SK-N-MC (cell line): Measurements from ENCODE around the gene DGKZ.
A peak's percentile ranks its signal among the peaks of the same experiment; 100 is the strongest.

Experiments
- DNase-seq: peaks from one replicate; pipeline ENCODE4 v3.0.0-alpha.2; 2011; ENCODE audit warnings: low read depth, low spot score
- H3K27ac ChIP-seq: fragments of 200-600 bp; sonication (generic); 2 replicates; pipeline ENCODE4 v1.5.1; 2016; ENCODE audit warnings: mixed run types
- H3K36me3 ChIP-seq: fragments of 200-600 bp; sonication (generic); 2 replicates; pipeline ENCODE4 v1.6.1; 2017; ENCODE audit warnings: antibody characterized with exemption, low read length, mixed read lengths; ENCODE audit not compliant: insufficient read depth
- H3K4me3 ChIP-seq: fragments of 200-600 bp; sonication (generic); 2 replicates; pipeline ENCODE4 v1.5.1; 2016
- H3K9ac ChIP-seq: fragments of 200-600 bp; sonication (generic); 2 replicates; pipeline ENCODE4 v1.8.0; 2017; ENCODE audit warnings: mixed run types, mixed read lengths; ENCODE audit not compliant: insufficient read length
- H3K9me3 ChIP-seq: fragments of 200-600 bp; sonication (generic); 2 replicates; pipeline ENCODE4 v1.6.1; 2017; ENCODE audit warnings: low read depth, mild to moderate bottlenecking, antibody characterized with exemption, low read length, moderate library complexity, mixed read lengths
- EZH2 ChIP-seq: fragments of 200-600 bp; sonication (generic); IDR thresholded peaks from one replicate; pipeline ENCODE4 v1.6.1; 2017; ENCODE audit warnings: antibody characterized with exemption
- FOXP2 ChIP-seq: optimal IDR thresholded peaks from 2 replicates; pipeline ENCODE3; 2011; ENCODE audit warnings: mild to moderate bottlenecking, moderate library complexity; ENCODE audit not compliant: insufficient read depth; ENCODE audit errors: extremely low read length, control extremely low read depth
- POLR2AphosphoS5 ChIP-seq: IDR thresholded peaks from 2 replicates; pipeline ENCODE4 v1.6.1; 2012; ENCODE audit warnings: mild to moderate bottlenecking, low read depth, low read length, borderline replicate concordance

DGKZ gene

DNA sequence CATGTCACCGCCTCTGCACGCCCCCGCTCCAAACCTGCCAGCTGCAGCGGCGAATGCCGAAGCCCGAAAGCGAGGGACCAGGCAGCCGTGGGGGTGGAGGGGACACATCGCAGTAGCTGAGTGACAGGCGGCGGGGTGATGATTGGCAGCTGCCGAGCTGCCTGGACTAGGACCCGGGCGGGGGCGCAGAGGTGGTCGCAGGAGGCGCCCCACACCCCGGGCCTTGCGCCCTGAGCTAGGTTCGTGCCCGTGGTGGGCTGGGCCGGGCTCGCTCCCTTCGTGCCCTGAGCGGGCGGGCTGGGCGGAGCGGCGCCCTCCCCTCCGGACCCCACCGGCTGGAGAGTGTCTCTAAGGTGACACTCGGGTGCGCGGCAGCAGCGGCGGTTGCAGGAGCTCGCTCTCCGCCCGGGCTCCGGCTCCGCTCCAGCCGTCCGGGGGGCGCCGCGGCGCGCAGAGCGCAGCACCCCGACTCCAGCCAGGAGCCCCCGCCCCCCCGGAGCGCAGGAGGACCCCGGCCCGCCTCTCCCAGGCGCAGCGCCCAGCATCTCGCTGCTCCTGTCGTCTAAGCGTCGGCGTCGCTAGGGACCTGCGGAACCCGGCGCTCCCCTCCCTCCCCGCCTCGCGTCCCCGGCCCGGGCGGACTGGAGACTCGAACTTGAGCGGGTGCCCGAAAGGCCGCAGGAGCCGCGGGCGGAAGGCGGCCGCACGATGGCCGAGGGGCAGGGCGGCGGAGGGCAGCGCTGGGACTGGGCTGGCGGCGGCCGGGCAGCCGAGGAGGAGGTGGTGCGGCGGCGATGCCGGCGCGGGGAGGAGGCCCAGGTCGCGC, 14.5 kb upstream of the DGKZ start:
- Histone ChIP-seq H3K36me3 (no peaks in the 10 kb centered on the region), H3K9me3 (no peaks in the 10 kb centered on the region), H3K4me3 (no peak overlapping the region), H3K27ac (no peak overlapping the region), H3K9ac (no peak overlapping the region)
- DNase-seq = no peak
- TF ChIP-seq POLR2AphosphoS5 (no peak), FOXP2 (no peak), EZH2 (no peak)

DNA sequence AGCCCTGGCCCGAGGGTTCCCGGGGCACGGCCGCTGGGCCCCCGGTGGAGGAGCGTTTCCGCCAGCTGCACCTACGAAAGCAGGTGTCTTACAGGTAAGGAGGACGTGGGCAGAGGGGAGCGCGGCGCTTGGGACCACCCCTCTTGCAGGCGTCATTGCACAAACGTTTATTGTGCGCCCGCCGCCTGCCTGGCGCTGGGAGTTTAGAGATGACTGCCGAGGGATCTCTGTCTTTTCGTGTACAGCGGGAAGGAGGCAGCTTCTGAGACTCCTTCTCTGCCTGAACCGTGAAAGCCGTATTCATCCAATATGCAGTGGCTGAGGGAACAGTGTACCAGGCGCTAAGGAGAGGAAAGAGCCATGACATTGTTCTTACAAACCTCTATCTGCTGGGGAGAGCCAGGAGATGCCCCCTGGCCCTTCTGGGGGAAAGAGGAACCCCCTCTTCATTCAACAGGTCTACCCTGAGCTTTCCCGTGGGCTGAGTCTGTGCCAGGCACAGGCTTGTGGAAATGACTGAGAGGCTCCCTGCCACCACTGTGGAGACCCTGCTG, 13.8 kb upstream of the DGKZ start:
- Histone ChIP-seq H3K9ac (no peak overlapping the region), H3K4me3 (no peak overlapping the region), H3K9me3 (no peaks in the 10 kb centered on the region), H3K36me3 (no peaks in the 10 kb centered on the region), H3K27ac (no peak overlapping the region)
- no peak for DNase-seq
- TF ChIP-seq POLR2AphosphoS5 (no peak), FOXP2 (no peak), EZH2 (no peak)

DNA sequence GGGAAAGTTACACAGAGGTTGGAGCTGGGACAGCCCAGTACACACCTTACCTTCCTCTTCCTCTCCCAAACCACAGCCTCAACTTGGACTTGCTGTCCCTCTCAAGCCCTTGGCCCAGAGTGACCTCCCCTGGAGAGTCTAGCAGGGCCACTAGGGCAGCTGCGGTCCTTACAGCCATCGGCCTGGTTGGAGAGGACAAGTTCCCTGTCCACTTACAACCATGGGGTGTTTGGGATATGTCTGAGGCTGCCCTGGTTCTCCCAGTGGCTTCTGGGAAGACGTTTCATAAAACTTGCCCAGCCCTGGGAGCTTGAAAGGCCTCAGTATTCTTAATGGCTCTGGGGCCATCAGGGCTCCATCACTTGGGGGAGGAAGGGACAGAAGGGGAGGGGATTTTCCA, 13.1 kb upstream of the DGKZ start:
- H3K9me3 ChIP-seq = no peaks in the 10 kb centered on the region
- DNase-seq = no peak

DNA sequence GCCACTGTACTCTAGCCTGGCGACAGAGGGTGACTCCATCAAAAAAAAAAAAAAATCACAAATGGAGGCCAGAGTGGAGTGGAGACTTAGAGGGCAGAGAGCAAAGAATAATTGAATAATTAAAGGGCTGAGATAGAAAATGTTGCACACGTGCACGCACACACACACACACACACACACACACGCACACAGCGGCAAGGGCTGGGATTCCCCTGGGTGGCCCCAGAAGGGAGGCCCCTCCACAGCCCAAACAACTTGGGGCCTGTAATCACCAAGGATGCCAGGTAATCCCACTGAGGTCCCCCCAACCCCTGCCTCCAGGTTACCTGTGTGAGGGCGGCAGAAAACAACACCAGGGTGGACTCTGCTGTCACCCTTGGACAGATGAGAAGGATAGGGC, 12.0 kb upstream of the DGKZ start:
- no peak overlapping the region for H3K4me3 ChIP-seq
- no peak for DNase-seq
- peak overlapping the region; percentile 78 for H3K27ac ChIP-seq
- no peaks in the 10 kb centered on the region for H3K9me3 ChIP-seq
- no peak overlapping the region for H3K9ac ChIP-seq
- TF ChIP-seq POLR2AphosphoS5 = no peak
- no peak for TF ChIP-seq FOXP2
- no peak for TF ChIP-seq EZH2
- no peaks in the 10 kb centered on the region for H3K36me3 ChIP-seq

More for the DNA sequence above, 13.1 kb upstream of the DGKZ start:
- Histone ChIP-seq H3K36me3 (no peaks in the 10 kb centered on the region), H3K27ac (no peak overlapping the region), H3K4me3 (no peak overlapping the region), H3K9ac (no peak overlapping the region)
- TF ChIP-seq FOXP2 = no peak
- TF ChIP-seq EZH2 = no peak

DNA sequence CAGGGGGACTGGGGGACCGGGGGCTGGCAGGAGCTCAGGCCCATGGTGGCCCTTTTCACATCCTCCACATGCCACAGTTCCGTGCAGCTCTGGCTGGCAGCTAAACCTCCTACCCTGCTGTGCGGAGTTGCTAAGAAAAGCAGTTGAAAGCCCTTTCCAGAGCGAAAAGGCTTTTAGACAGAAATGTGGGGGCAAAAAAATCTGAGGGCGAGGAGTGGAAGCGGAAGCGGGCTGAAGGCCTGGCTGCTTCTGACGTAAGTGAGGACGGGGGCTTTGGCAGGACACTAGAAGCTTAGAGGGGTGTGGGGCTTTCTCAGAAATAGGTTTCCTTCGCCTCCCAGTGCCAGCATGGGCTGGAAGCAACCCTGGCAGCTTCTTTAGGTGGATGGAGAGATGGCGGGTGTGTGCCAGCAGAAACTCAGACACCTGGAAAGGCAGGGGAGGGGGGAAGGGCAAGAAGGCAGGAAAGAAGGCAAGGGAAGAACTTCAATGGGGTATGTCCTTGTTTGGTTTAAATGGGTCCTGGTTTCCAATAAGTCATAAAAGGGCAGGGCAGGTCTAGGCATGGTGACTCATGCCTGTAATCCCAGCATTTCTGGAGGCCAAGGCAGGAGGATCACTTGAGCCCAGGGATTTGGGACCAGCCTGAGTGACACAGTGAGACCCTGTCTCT, 11.2 kb upstream of the DGKZ start:
- no peak for TF ChIP-seq POLR2AphosphoS5
- no peak for TF ChIP-seq EZH2
- no peak for TF ChIP-seq FOXP2
- no peak overlapping the region for H3K9ac ChIP-seq

DNA sequence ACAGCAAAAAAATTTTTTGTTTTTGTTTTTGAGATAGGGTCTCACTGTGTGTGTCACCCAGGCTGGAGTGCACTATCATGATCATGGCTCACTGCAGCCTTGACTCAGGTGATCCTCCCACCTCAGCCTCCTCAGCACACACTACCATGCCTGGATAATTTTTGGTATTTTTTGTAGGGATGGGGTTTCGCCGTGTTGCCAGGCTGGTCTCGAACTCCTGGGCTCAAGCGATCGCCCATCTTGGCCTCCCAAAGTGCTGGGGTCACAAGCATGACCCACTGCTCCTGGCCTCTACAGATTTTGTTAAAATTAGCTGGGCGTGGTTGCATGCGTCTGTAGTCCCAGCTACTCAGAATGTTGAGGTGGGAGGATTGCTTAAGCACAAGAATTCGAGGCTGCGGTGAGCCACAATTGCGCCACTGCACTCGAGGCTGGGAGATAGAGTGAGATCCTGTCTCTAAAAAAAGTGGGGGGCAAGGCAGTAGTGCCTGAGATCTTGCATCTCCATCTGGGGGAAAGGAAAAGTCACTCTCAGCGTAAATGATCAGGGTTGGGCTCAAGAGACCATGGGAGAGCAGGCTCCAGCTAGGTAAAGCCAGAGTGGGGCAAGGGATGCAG, 10.6 kb upstream of the DGKZ start:
- no peak overlapping the region for H3K4me3 ChIP-seq
- no peak for DNase-seq
- no peaks in the 10 kb centered on the region for H3K9me3 ChIP-seq
- no peak overlapping the region for H3K9ac ChIP-seq
- no peak for TF ChIP-seq POLR2AphosphoS5
- no peak for TF ChIP-seq FOXP2
- TF ChIP-seq EZH2 = no peak
- H3K27ac ChIP-seq = no peak overlapping the region
- no peaks in the 10 kb centered on the region for H3K36me3 ChIP-seq

More for the DNA sequence above, 11.2 kb upstream of the DGKZ start:
- Histone ChIP-seq H3K27ac (peak overlapping the region; percentile 78), H3K9me3 (no peaks in the 10 kb centered on the region), H3K4me3 (no peak overlapping the region), H3K36me3 (no peaks in the 10 kb centered on the region)
- no peak for DNase-seq

DNA sequence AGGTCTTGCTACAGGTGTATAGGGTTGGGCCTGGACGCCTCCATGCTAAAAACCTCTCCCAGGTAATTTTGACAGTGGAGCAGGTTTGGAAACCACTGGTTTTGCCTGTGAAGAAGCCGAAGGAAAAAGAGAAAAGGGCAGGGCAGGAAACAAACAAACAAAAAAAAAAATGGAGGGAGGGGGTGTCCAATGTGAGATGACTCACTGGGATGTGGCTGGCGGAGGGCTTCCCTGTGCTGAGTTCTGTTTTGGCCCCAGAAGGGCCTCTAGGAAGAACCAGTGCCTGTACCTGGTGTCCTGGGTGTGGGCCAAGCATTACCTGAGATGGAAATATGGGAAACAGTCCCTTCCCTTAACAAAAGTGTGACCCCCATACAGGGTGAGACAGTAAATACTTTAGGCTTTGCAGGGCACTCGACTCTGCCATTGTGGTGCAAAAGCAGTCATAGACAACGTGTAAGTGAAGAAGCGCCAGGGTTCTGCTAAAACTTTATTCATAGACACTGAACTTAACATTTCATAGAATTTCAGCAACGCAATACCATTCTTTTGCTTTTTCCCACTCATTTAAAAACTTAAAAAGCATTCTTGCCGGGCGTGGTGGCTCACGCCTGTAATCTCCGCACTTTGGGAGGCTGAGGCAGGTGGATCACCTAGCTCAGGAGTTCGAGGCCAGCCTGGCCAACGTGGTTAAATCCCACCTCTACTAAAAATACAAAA, 9.5 kb upstream of the DGKZ start:
- H3K9me3 ChIP-seq = no peaks in the 10 kb centered on the region
- TF ChIP-seq FOXP2 (no peak), EZH2 (no peak), POLR2AphosphoS5 (no peak)
- no peak overlapping the region for H3K4me3 ChIP-seq
- H3K36me3 ChIP-seq = no peaks in the 10 kb centered on the region
- no peak for DNase-seq
- H3K27ac ChIP-seq = 0 out of 2 replicates have a peak overlapping the region, but pooled peaks have one; percentile 20
- no peak overlapping the region for H3K9ac ChIP-seq

DNA sequence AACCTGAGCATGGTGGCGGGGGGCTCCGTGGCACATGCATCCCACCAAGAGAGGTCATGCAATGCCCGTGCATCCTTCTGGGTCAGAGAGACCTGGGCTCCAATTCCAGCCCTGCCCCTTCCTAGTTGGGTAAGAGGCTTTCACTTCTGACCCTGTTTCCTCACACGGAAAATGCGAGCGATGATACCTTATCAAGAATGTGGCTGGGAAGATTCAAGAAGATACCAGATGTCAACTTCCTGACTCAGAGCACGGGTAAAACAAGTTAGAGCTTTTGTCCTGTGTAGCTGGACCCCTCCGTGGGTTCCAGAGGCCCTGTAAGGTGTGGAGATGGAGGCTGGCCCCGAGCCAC, 8.7 kb upstream of the DGKZ start:
- Histone ChIP-seq H3K36me3 (no peaks in the 10 kb centered on the region), H3K4me3 (peak overlapping the region; percentile 34), H3K9ac (no peak overlapping the region), H3K27ac (peak overlapping the region; percentile 79), H3K9me3 (no peaks in the 10 kb centered on the region)
- DNase-seq = no peak
- no peak for TF ChIP-seq FOXP2
